Left lobe of liver (tissue), 2 donors: ENCODE measurements around the gene GPC3. TPM values are rescaled to one million over a fixed set of nuclear protein-coding genes. Genes with fewer than 3 reads are reported as not detected.

Experiments
- ATAC-seq: fragments of 200-7000 bp; cut with Tn5 transposase; one replicate; pipeline ENCODE4 v1.9.1; 2020; ENCODE audit warnings: mild to moderate bottlenecking, moderate library complexity
- DNase-seq: peaks from one replicate; pipeline ENCODE4 v3.0.0-alpha.2; 2020; ENCODE audit warnings: low spot score
- total RNA-seq: library from RNA; stranded (reverse); gene quantifications from one replicate; pipeline ENCODE4 v1.2.1, GENCODE V29; 2021
- donor health status: DM: no; HTN: no; CAD: no; lungs with moderate emphysema.
- donor health status: DM: no; HTN: yes; CAD: no.

Gene GPC3
- total RNA-seq, 1 donor from 2014 or later, result 1.1 TPM

- DNase-seq (no peak), ATAC-seq (no peak)
Measured at GRCh38 chrX:133702230-133702629, 283.2 kb downstream of the GPC3 start.

GRCh38 chrX:133699023-133699728, 286.2 kb downstream of the GPC3 start:
- ATAC-seq (no peak), DNase-seq (no peak)

GRCh38 chrX:133698298-133698697, 287.1 kb downstream of the GPC3 start:
- ATAC-seq, result no peak
- no peak for DNase-seq

- ATAC-seq (no peak), DNase-seq (no peak)
Measured at GRCh38 chrX:133697656-133698055, 287.7 kb downstream of the GPC3 start.

- no peak for ATAC-seq
Measured at GRCh38 chrX:133689997-133690599, 295.3 kb downstream of the GPC3 start.

GRCh38 chrX:133685822-133686221, 299.6 kb downstream of the GPC3 start:
- ATAC-seq (no peak), DNase-seq (no peak)

More at GRCh38 chrX:133689997-133690599, 295.3 kb downstream of the GPC3 start:
- DNase-seq, result no peak

GRCh38 chrX:133681897-133682296, 303.5 kb downstream of the GPC3 start:
- DNase-seq, result no peak
- no peak for ATAC-seq

GRCh38 chrX:133681421-133681820, 304.0 kb downstream of the GPC3 start:
- DNase-seq, result no peak
- ATAC-seq, result no peak

GRCh38 chrX:133677123-133678063, 308.0 kb downstream of the GPC3 start:
- no peak for DNase-seq
- ATAC-seq, result no peak

- ATAC-seq (no peak), DNase-seq (no peak)
Measured at GRCh38 chrX:133676344-133677122, 308.9 kb downstream of the GPC3 start.

- no peak for ATAC-seq
- DNase-seq, result no peak
Measured at GRCh38 chrX:133674726-133675470, 310.5 kb downstream of the GPC3 start.

GRCh38 chrX:133670383-133670782, 315.0 kb downstream of the GPC3 start:
- DNase-seq (no peak), ATAC-seq (peak; percentile 59)

GRCh38 chrX:133669214-133669613, 316.2 kb downstream of the GPC3 start:
- no peak for DNase-seq
- no peak for ATAC-seq

- no peak for ATAC-seq
Measured at GRCh38 chrX:133668225-133668931, 317.0 kb downstream of the GPC3 start.

GRCh38 chrX:133666256-133666655, 319.1 kb downstream of the GPC3 start:
- DNase-seq (no peak), ATAC-seq (no peak)

More at GRCh38 chrX:133668225-133668931, 317.0 kb downstream of the GPC3 start:
- DNase-seq, result no peak

- DNase-seq (no peak), ATAC-seq (no peak)
Measured at GRCh38 chrX:133661962-133662839, 323.2 kb downstream of the GPC3 start.

GRCh38 chrX:133660281-133660680, 325.1 kb downstream of the GPC3 start:
- DNase-seq (no peak), ATAC-seq (no peak)

- DNase-seq (no peak), ATAC-seq (no peak)
Measured at GRCh38 chrX:133658293-133658911, 327.0 kb downstream of the GPC3 start.
